Raji (cell line): ENCODE results near the gene KAT6B.

Source experiments
- POLR2A ChIP-seq: IDR thresholded peaks from 2 replicates; pipeline ENCODE4 v1.6.1; 2011; ENCODE audit warnings: low read depth, low read length, control low read depth; ENCODE audit not compliant: insufficient read depth

Gene KAT6B

DNA sequence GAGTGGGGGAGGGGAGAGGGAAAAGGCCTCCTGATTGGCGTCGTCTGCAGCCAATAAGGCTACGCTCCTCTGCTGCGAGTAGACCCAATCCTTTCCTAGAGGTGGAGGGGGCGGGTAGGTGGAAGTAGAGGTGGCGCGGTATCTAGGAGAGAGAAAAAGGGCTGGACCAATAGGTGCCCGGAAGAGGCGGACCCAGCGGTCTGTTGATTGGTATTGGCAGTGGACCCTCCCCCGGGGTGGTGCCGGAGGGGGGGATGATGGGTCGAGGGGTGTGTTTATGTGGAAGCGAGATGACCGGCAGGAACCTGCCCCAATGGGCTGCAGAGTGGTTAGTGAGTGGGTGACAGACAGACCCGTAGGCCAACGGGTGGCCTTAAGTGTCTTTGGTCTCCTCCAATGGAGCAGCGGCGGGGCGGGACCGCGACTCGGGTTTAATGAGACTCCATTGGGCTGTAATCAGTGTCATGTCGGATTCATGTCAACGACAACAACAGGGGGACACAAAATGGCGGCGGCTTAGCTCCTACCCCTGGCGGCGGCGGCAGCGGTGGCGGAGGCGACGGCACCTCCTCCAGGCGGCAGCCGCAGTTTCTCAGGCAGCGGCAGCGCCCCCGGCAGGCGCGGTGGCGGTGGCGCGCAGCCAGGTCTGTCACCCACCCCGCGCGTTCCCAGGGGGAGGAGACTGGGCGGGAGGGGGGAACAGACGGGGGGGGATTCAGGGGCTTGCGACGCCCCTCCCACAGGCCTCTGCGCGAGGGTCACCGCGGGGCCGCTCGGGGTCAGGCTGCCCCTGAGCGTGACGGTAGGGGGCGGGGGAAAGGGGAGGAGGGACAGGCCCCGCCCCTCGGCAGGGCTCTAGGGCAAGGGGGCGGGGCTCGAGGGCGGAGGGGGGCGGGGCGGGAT lies at the start of gene KAT6B:
Gene KAT6B (plus strand): TSS at position 459 of the 903 bp plus-strand sequence. CDS start 16,258 bp downstream, outside the sequence.
- peak; percentile 63; the same call in 1 of the 2 replicates for TF ChIP-seq POLR2A

- TF ChIP-seq POLR2A, result no peak
These were observed 47.8 kb upstream of the KAT6B start for GRCh38 chr10:74778436-74779094.

- TF ChIP-seq POLR2A, result no peak
These were observed 41.9 kb upstream of the KAT6B start for GRCh38 chr10:74784462-74784861.

DNA sequence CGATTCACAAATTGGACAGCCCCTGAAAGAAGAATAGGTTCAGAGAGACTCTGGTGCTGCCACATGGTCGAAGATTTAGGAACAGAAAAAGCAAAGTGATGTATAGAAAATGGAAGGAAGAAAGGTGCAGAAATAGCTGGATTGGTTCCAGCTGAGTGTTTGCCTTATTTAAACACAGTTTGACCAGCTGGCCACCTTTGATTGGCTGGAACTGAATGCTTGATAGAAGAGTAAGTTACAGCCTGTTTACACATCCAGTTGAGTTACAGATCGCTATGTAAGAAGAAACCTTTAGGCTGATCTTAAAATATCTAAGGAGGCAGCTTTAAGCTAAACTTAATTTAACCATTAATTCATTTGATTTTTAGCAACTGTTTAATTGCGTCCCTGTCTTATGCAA lies 40.3 kb upstream of the KAT6B start:
- no peak for TF ChIP-seq POLR2A

- TF ChIP-seq POLR2A, result no peak
These were observed 38.9 kb upstream of the KAT6B start for GRCh38 chr10:74787457-74787856.

DNA sequence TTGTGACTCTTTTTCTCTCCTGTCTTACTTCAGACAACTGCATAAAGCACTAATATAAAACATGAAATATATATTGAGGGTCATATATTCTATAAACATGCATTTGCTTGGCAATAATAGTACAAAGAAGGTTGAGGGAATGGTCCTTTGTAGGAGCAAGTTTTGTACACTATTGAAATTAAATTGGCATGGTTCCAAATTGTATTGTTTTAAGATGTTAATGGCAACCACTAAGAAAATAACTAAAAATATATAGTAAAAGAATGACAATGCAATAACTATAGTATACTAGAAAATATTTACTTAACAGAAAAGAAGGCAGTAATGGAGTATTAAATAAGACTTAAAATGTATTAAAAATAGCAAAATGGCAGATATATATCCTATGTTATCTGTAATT lies 33.7 kb upstream of the KAT6B start:
- TF ChIP-seq POLR2A, result no peak

DNA sequence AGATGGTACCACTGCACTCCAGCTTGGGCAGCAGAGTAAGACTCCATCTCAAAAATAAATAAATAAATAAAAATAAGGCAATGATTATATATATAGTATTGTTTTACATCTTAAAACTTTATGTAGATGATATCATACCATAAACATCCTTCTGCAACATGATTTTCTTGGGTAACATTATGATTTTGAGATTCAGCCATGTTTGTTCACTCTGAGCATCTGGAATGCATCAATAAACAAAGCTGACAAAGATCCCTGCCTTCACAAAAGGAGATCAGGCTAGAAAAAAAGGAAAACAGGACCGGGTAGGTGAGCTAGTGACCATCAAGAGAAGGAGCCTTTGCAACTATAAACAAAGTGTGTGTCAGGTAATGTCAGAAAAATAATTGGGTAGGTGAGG lies 31.9 kb upstream of the KAT6B start:
- TF ChIP-seq POLR2A, result no peak

DNA sequence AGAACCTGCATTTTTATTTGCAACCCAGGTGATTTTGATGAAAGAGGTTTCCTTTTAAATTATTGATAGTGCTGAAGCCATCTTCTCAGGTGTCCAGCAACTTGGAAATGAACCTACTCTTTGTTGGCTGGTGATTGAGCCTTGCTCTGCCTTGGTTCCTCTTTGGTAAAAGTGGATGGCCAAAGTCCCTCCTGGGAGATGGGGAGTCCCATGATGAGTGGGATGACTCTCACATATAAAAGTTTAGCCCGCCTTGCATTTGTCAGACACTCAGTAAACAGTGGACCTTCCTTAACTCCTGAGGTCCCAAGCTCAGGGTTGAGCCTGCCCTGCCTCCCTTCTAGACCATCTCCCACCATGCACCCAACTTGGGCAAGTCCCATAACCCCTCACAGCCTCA lies 28.9 kb upstream of the KAT6B start:
- TF ChIP-seq POLR2A, result no peak

- TF ChIP-seq POLR2A, result no peak
These were observed 26.6 kb upstream of the KAT6B start for GRCh38 chr10:74799721-74800221.

DNA sequence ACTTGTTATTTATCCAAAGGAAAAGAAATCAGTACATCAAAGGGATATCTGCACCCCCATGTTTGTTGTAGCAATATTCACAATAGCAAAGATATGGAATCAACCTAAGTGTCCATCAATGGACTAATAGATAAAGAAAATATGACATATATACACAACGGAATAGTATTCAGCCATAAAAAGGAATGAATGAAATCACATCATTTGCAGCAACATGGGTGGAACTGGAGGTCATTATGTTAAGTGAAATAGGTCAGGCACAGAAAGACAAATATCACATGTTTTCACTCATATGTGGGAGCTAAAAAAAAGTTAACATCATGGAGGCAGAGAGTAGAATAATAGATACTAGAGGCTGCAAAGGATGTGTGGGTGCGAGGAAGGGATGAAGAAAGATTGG lies 25.0 kb upstream of the KAT6B start:
- no peak for TF ChIP-seq POLR2A

GRCh38 chr10:74808501-74808900 lies 17.9 kb upstream of the KAT6B start:
- no peak for TF ChIP-seq POLR2A

DNA sequence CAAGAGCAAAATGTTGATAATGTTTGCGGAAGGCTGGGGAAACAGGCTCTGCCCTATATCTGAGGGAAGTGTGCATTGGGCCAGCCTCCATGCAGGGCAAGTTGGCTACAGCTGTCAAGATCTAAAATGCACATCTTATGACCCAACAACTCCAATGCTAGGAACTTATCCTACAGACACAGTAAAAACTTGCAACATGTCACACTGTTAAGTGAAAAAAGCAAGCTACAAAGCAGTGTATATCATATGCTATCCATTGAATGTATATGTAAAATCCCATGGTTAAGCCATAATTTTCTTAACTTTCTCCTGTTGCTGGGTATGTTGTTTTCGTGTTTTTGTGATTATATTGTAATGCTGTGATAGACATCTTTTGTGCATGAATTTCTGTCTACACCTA lies 16.3 kb upstream of the KAT6B start:
- TF ChIP-seq POLR2A, result no peak

DNA sequence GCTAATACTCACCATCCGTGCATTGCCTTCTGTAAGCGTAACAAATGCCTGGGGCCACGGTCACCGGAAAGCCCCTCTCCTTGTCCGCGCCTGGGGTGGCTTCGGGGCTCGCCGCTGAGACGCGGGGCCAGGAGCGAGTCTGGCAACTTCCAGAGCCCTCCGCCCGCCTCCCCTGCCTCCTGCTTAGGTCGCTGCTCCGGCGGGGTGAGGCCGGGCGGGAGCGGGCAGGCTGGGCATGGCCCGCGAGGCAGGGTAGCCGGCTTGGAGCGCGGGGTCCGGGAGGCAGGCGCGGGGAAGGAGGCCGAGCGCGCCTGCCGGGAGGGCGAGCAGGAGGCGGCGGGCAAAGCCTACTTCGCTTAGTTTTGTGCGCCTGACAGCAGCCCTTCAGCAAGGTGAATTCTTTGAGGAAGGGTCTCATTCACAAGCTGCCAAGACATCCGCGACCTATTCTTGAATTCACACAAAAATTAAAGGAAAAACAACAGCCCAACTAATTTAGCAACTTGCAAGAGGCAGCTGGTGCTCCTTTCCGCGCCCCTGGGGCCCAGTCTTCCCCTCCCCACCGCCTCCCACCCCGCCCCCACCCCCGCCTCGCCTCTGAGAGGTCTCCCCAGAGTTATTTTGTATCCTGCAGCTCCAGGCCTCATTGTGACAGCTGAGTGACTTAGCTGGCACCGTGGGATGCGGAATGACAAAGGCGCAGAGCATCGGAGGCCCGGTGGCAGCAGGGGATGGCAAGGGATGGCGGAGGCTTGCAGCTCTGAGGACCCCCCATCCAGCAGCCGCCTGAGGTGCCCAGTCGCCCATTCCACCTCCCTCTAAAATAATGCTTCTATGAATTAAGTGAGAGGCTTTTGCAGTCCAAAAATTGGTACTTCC lies 12.8 kb upstream of the KAT6B start:
- TF ChIP-seq POLR2A, result no peak

- TF ChIP-seq POLR2A, result no peak
These were observed 11.6 kb upstream of the KAT6B start for GRCh38 chr10:74814797-74815196.

GRCh38 chr10:74816824-74817498 lies 9.4 kb upstream of the KAT6B start:
- no peak for TF ChIP-seq POLR2A

- no peak for TF ChIP-seq POLR2A
These were observed 4.9 kb upstream of the KAT6B start for GRCh38 chr10:74821501-74821900.
